HG03354 (cell line): Measurements from ENCODE around the gene SLC1A4.
"Not testable (repeated sequence)": the region's sequence is repeated elsewhere in the genome, so short reads cannot be mapped to it uniquely, and the experiment has no call there.

Source experiments
- ATAC-seq: cut with Tn5 transposase; IDR thresholded peaks from one replicate; pipeline ENCODE4 v1.9.1; 2021; ENCODE audit warnings: mild to moderate bottlenecking; ENCODE audit not compliant: unreplicated experiment, poor library complexity, severe bottlenecking

SLC1A4 gene

GRCh38 chr2:64963138-64963537 is 26.1 kb upstream of the SLC1A4 start:
- ATAC-seq: not testable (repeated sequence)

- no peak for ATAC-seq
Measured at GRCh38 chr2:64963719-64964118, 25.5 kb upstream of the SLC1A4 start.

GRCh38 chr2:64966017-64966416 is 23.2 kb upstream of the SLC1A4 start:
- ATAC-seq: no peak

- ATAC-seq: no peak
Measured at GRCh38 chr2:64966839-64967238, 22.4 kb upstream of the SLC1A4 start.

GRCh38 chr2:64967601-64968000 is 21.6 kb upstream of the SLC1A4 start:
- no peak for ATAC-seq

GRCh38 chr2:64969086-64969485 is 20.1 kb upstream of the SLC1A4 start:
- ATAC-seq: not testable (repeated sequence)

GRCh38 chr2:64970495-64970894 is 18.7 kb upstream of the SLC1A4 start:
- no peak for ATAC-seq

- no peak for ATAC-seq
Measured at GRCh38 chr2:64972426-64972825, 16.8 kb upstream of the SLC1A4 start.

GRCh38 chr2:64972876-64973275 is 16.3 kb upstream of the SLC1A4 start:
- ATAC-seq: no peak

GRCh38 chr2:64975232-64975821 is 13.9 kb upstream of the SLC1A4 start:
- no peak for ATAC-seq

GRCh38 chr2:64976276-64976675 is 12.9 kb upstream of the SLC1A4 start:
- ATAC-seq: no peak

- ATAC-seq: no peak
Measured at GRCh38 chr2:64978514-64979268, 10.5 kb upstream of the SLC1A4 start.

- no peak for ATAC-seq
Measured at GRCh38 chr2:64979744-64980143, 9.5 kb upstream of the SLC1A4 start.

- no peak for ATAC-seq
Measured at GRCh38 chr2:64980183-64980582, 9.0 kb upstream of the SLC1A4 start.

- peak; percentile 50 for ATAC-seq
Measured at GRCh38 chr2:64982311-64982857, 6.8 kb upstream of the SLC1A4 start.

GRCh38 chr2:64982932-64983331 is 6.3 kb upstream of the SLC1A4 start:
- no peak for ATAC-seq

GRCh38 chr2:64985447-64985846 is 3.8 kb upstream of the SLC1A4 start:
- peak; percentile 31 for ATAC-seq

- ATAC-seq: peak; percentile 31
Measured at GRCh38 chr2:64987001-64987955, 1.9 kb upstream of the SLC1A4 start.

- ATAC-seq: no peak
Measured at GRCh38 chr2:64987956-64988419, 1.2 kb upstream of the SLC1A4 start.
